ENCODE results near the gene SSR1. TPM values are rescaled to one million over a fixed set of nuclear protein-coding genes. Genes with fewer than 3 reads are reported as not detected.

SSR1 gene
- total and polyA plus RNA-seq, 2 of the 13 experiments (the other 11 are each of a cell fraction or from before 2014, with no cell fraction given) = 203 to 243 TPM

GRCh38 chr6:7261032-7261841, 51.8 kb downstream of the SSR1 start (continued):
- TF ChIP-seq ZNF430 (CRISPR knock-in tag; IDR thresholded peaks at IDR 0.05) (peak; percentile 97), DPF2 (CRISPR knock-in tag; IDR thresholded peaks at IDR 0.05; ENCODE audit: borderline replicate concordance, low read depth) (0 out of 2 replicates have a peak, but pooled peaks have one; percentile 22), ZBTB39 (CRISPR knock-in tag; IDR thresholded peaks at IDR 0.05) (no peak; the same call in 1 of the 2 replicates), JUND (CRISPR knock-in tag; IDR thresholded peaks at IDR 0.05) (no peak; the same call in none of the 2 replicates), ZNF317 (CRISPR knock-in tag; IDR thresholded peaks at IDR 0.05) (peak; percentile 36; the same call in 1 of the 2 replicates), ZNF280B (CRISPR knock-in tag; IDR thresholded peaks at IDR 0.05; ENCODE audit: borderline replicate concordance) (peak; percentile 45; the same call in 1 of the 2 replicates), FOXP1 (IDR thresholded peaks at IDR 0.05) (no peak), FOXP1 (CRISPR knock-in tag; IDR thresholded peaks at IDR 0.05) (peak; percentile 49; the same call in 1 of the 2 replicates), STAG1 (CRISPR knock-in tag; IDR thresholded peaks at IDR 0.05) (peak; percentile 58), ZNF296 (CRISPR knock-in tag; conservative IDR thresholded peaks at IDR 0.05) (no peak), CSRNP1 (CRISPR knock-in tag; IDR thresholded peaks at IDR 0.05) (peak; percentile 88; the same call in 1 of the 2 replicates), RFXAP (CRISPR knock-in tag; IDR thresholded peaks at IDR 0.05; ENCODE audit: borderline replicate concordance) (peak; percentile 86), ZNF446 (CRISPR knock-in tag; IDR thresholded peaks at IDR 0.05) (no peak)
- TF ChIP-seq, protein P1, sequence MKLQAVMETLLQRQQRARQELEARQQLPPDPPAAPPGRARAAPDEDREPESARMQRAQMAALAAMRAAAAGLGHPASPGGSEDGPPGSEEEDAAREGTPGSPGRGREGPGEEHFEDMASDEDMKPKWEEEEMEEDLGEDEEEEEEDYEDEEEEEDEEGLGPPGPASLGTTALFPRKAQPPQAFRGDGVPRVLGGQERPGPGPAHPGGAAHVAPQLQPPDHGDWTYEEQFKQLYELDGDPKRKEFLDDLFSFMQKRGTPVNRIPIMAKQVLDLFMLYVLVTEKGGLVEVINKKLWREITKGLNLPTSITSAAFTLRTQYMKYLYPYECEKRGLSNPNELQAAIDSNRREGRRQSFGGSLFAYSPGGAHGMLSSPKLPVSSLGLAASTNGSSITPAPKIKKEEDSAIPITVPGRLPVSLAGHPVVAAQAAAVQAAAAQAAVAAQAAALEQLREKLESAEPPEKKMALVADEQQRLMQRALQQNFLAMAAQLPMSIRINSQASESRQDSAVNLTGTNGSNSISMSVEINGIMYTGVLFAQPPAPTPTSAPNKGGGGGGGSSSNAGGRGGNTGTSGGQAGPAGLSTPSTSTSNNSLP (IDR thresholded peaks at IDR 0.05; ENCODE audit: low read depth, low read length) = no peak
- TF ChIP-seq, protein P2, sequence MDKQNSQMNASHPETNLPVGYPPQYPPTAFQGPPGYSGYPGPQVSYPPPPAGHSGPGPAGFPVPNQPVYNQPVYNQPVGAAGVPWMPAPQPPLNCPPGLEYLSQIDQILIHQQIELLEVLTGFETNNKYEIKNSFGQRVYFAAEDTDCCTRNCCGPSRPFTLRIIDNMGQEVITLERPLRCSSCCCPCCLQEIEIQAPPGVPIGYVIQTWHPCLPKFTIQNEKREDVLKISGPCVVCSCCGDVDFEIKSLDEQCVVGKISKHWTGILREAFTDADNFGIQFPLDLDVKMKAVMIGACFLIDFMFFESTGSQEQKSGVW (CRISPR knock-in tag; IDR thresholded peaks at IDR 0.05; ENCODE audit: borderline replicate concordance) = no peak
